Measurements from ENCODE around the gene NFIC.
A peak's percentile ranks its signal among the peaks of the same experiment; 100 is the strongest.

Gene NFIC

DNA sequence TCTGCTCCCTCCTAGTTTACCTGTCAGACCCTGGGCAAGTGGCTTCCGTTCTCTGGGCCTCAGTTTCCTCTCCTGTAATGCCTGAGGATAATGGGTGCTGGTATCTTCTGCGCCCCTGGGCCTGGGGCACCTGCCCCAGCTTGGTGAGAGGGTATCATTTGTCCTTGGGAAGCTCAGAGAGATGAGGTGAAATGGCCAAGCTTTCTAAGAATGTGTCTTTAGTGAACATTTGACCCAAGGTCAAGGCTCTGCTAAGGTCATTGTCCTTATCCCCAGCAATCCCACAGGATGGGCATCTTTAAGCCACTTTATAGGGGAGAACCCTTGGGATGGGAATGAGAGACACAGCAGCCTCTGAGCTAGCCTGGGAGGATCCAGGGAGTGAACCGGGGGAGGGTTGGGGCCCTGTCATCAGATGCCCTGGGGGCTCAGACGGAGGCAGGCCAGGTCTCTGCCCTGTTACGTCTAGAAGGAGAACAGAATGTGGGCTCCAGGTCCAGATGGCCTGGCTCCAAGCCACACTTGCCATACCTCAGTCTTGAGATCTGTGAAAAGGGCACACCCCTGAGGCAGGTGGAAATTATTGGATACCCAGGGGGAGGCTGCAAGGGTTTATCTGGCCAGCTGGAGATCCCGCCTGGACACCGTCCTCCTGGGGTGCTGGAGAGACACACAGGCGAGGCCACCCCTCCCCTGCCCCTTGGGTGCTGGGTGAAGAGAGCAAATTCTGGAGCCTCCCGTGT lies 1.1 kb upstream of the NFIC start:
- Histone ChIP-seq H3K9me3 (replicated peaks in 1 of 11) (no peaks in the 10 kb centered on the region), H4K20me1 (peaks cover 8 to 66% (median 49%) of the 10 kb centered on the region in 11 experiments; a peak in 20 of 22 replicates), H3K4me2 (peak overlapping the region; percentile 81 to 99 (median 92)), H3K27me3 (no peaks in the 10 kb centered on the region), H3K4me1 (peaks cover 54 to 80% (median 76%) of the 10 kb centered on the region in 10 experiments), H3K27ac (peak overlapping the region; percentile 29 to 98 (median 95); a peak in 21 of 22 replicates), H3K9ac (peak overlapping the region; percentile 83 to 98 (median 94)), H3K4me3 (peak overlapping the region; percentile 79 to 94 (median 85)), H3K36me3 (no peaks in the 10 kb centered on the region)
- no peak for TF ChIP-seq Cebpa-rat (IDR thresholded peaks at IDR 0.05)

DNA sequence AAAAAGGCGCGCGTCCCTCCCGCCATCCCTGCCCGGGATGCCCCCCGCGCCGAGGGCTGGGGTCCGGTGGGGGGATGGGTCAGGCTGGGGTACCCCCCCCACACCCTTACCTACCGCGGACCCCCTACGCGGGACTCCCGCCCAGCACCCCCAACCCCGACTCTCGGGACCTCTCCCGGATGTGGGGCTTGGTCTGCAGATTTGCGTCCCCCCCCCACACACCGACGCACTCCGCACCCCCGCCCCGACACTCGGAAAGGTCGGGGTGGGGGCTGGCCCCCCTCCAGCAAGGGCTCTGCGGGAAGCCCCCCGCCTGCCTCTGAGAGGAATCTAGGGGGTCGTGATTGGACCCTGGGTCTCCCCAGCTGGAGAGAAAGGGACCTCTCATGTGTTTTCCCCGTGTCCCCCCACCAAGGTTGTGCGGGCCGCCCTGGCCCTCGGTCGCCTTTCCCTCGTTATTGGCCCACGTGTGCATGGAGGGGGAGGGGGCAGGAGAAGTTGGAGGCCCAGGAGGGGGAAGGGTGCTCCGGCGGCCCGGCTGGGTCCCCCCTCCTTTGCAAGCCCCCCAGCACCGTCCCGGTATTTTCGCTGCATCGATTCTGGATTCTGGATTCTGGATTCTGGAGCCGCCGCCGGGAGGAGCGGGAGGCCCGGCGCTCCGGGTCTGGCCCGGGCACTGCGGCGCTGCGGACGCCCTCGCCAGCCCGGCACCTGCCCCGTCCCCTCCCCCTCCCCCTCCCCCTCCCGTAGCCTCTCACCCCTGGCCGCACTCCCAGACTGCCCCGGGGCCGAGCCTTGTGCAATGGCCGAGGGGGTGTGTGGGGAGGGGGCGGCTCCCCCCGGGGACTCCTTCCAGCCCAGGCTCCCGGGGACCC lies 607 bp downstream of the NFIC start:
- no peaks in the 10 kb centered on the region for H3K9me3 ChIP-seq (replicated peaks in 1 of 11)
- H3K27me3 ChIP-seq = no peaks in the 10 kb centered on the region
- H3K4me2 ChIP-seq = peak overlapping the region; percentile 93 to 100 (median 98)
- H3K4me3 ChIP-seq = peak overlapping the region; percentile 79 to 94 (median 85)
- peak overlapping the region; percentile 75 to 98 (median 95) for H3K27ac ChIP-seq
- H3K36me3 ChIP-seq = peaks cover 0 to 7% (median 0%) of the 10 kb centered on the region in 11 experiments; a peak in 3 of 22 replicates
- peak overlapping the region; percentile 86 to 98 (median 94) for H3K9ac ChIP-seq
- TF ChIP-seq Cebpa-rat (IDR thresholded peaks at IDR 0.05) = no peak
- H4K20me1 ChIP-seq = peaks cover 19 to 76% (median 58%) of the 10 kb centered on the region in 11 experiments
- peaks cover 63 to 83% (median 80%) of the 10 kb centered on the region in 10 experiments for H3K4me1 ChIP-seq

DNA sequence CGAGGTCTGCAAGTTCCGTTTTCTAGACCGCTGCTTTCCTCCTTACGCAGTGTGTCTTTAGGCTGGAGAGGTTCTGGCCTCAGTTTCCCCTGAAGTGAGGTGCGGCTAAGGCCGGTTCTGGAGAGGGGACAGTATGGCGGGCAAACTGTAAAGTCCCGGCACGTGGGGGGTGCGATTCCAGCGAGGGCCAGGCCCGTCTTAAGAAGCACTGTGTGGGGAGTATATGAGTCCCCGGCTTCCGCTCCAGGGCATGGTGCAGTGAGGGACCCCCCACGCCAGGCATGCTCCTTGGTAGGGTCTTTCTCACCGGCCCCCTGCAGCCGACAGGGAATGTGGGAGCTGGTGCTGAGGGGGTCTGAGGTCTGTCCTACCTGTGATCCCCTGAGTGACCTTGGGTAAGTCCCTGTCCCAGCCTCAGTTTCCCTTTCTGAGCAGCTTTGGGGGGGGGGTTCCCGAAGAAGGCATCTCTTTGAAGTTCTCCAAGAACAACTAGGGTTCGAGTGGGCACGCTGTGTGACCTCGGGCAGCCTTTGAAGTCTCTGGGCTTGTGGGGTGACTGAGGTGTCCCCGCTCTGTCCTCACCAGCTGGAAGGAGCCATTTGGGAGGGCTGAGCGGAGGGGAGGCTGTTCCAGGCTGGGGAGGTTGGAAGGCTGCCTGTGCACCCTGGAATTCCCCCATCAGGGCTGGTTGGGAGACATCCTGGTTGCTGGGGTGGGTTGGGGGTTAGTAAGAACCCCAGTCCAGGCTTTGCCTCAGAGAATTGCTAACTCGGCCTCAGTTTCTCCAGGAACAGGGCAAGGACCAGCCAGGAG lies 1.5 kb downstream of the NFIC start:
- peak overlapping the region; percentile 86 to 98 (median 94) for H3K9ac ChIP-seq

DNA sequence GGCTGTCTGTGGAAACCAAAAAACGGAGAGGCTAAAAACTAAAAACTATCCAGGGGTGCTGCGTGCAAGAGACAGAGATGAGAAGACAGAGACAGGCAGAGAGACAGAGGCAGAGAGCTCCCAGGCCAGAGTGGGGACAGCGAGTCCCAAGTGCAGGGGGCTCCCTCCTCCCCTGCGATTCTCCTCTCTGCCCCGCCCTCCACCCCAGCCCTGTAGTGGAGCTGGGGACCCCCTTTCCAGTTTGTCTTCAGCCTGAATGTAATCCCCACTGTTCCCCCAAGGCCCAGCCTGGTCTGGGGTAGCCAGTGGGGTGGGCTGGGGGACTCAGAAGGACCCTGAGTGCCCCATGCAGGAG lies 2.0 kb downstream of the NFIC start:
- peaks cover 33 to 78% (median 58%) of the 10 kb centered on the region in 11 experiments for H4K20me1 ChIP-seq
- no peaks in the 10 kb centered on the region for H3K9me3 ChIP-seq (replicated peaks in 1 of 11)
- H3K27me3 ChIP-seq = no peaks in the 10 kb centered on the region
- no peak for TF ChIP-seq Cebpa-rat (IDR thresholded peaks at IDR 0.05)
- peaks cover 0 to 16% (median 3%) of the 10 kb centered on the region in 11 experiments; a peak in 5 of 22 replicates for H3K36me3 ChIP-seq
- peak overlapping the region; percentile 93 to 100 (median 98) for H3K4me2 ChIP-seq
- H3K27ac ChIP-seq = peak overlapping the region; percentile 14 to 98 (median 95); a peak in 20 of 22 replicates
- H3K4me1 ChIP-seq = peaks cover 63 to 83% (median 81%) of the 10 kb centered on the region in 10 experiments
- peak overlapping the region; percentile 79 to 94 (median 85); a peak in 19 of 20 replicates for H3K4me3 ChIP-seq
- H3K9ac ChIP-seq = peak overlapping the region; percentile 86 to 98 (median 94)

More for the DNA sequence above, 1.5 kb downstream of the NFIC start:
- Histone ChIP-seq H3K4me1 (peaks cover 63 to 83% (median 80%) of the 10 kb centered on the region in 10 experiments), H3K27me3 (no peaks in the 10 kb centered on the region), H4K20me1 (peaks cover 27 to 76% (median 58%) of the 10 kb centered on the region in 11 experiments), H3K27ac (peak overlapping the region; percentile 14 to 98 (median 95); a peak in 21 of 22 replicates), H3K36me3 (peaks cover 0 to 10% (median 0%) of the 10 kb centered on the region in 11 experiments; a peak in 5 of 22 replicates), H3K4me3 (peak overlapping the region; percentile 79 to 94 (median 85)), H3K9me3 (replicated peaks in 1 of 11) (no peaks in the 10 kb centered on the region), H3K4me2 (peak overlapping the region; percentile 93 to 100 (median 98))
- TF ChIP-seq Cebpa-rat (IDR thresholded peaks at IDR 0.05) = no peak

DNA sequence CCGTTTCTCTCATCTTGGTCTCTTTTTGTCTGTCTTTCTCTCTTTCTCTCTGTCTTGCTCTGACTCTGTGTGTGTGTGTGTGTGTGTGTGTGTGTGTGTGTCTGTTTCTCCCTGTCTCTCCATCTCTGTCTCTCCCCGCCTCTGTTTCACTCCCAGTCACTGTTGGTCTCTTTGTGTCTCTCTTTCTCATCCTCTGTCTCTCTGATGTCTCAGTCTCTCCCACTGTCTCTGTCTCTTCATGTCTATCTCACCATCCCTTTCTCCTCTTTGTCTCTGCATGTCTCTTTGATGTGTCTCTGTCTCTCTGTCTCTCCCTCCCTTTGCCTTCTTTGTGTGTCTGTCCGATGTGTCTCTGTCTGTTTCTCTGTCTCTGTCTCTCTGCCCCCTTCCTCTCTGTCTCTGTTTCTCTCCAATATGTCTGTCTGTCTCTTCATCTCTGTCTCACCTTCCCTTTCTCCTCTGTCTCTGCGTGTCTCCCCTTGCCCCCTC lies 2.5 kb downstream of the NFIC start:
- peaks cover 0 to 20% (median 4%) of the 10 kb centered on the region in 11 experiments; a peak in 18 of 22 replicates for H3K36me3 ChIP-seq
- H3K27ac ChIP-seq = peak overlapping the region; percentile 56 to 98 (median 95)
- H3K9me3 ChIP-seq (replicated peaks in 1 of 11) = no peaks in the 10 kb centered on the region
- no peak for TF ChIP-seq Cebpa-rat (IDR thresholded peaks at IDR 0.05)
- peak overlapping the region; percentile 79 to 94 (median 85) for H3K4me3 ChIP-seq
- H3K4me2 ChIP-seq = peak overlapping the region; percentile 93 to 100 (median 98)
- H3K27me3 ChIP-seq = no peaks in the 10 kb centered on the region
- peak overlapping the region; percentile 86 to 98 (median 94) for H3K9ac ChIP-seq
- H4K20me1 ChIP-seq = peaks cover 38 to 78% (median 61%) of the 10 kb centered on the region in 11 experiments
- H3K4me1 ChIP-seq = peaks cover 62 to 83% (median 80%) of the 10 kb centered on the region in 10 experiments

DNA sequence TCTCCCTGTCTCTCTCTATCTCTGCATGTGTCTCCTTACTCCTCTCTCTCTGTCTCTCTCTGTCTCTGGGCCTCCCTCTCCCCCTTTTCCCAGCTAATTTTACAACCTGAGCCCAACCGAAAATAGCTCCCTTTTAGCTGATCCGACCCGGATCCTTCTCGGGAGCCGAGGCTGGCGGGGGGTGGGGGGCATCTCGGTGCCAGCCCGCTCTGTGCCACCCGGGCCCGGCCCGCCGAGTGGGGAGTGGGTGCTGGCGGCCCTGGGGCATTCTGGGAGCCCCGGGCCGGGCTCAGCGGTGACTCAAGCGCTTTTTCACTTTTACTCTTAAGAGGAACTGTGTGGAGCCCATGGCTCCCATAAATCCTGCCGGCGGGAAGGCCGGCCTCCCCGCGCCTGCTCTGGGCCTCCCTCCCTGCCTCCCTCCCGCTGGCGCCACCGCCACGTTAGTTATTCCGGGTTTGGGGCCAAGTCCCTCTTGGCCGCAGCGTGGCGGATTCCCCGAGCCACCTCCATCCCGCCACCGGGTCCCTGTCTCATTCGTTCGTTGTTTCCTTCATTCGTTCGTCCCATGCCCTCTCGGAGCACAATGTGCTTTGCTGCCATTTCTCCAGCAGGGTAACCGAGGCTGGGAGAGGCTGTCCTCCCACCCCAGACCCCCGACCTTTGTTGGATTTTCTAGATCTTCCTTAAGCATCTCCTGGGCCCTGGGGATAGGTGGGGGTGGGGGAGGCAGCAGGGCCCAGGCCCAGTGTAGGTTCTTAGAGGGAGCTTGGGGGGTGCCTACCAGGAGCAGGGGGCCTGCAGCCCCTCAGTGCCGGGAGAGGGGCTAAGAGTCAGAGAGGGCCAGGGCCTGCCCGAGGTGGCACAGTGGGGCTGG lies 3.2 kb downstream of the NFIC start:
- no peak for TF ChIP-seq Cebpa-rat (IDR thresholded peaks at IDR 0.05)
- peak overlapping the region; percentile 86 to 98 (median 94) for H3K9ac ChIP-seq
- peaks cover 62 to 83% (median 80%) of the 10 kb centered on the region in 10 experiments for H3K4me1 ChIP-seq
- no peaks in the 10 kb centered on the region for H3K27me3 ChIP-seq
- H4K20me1 ChIP-seq = peaks cover 40 to 78% (median 64%) of the 10 kb centered on the region in 11 experiments
- H3K36me3 ChIP-seq = peaks cover 0 to 26% (median 11%) of the 10 kb centered on the region in 11 experiments; a peak in 19 of 22 replicates
- H3K27ac ChIP-seq = peak overlapping the region; percentile 56 to 98 (median 95)
- peak overlapping the region; percentile 93 to 100 (median 98) for H3K4me2 ChIP-seq
- H3K9me3 ChIP-seq (replicated peaks in 1 of 11) = no peaks in the 10 kb centered on the region
- H3K4me3 ChIP-seq = peak overlapping the region; percentile 79 to 94 (median 85)

DNA sequence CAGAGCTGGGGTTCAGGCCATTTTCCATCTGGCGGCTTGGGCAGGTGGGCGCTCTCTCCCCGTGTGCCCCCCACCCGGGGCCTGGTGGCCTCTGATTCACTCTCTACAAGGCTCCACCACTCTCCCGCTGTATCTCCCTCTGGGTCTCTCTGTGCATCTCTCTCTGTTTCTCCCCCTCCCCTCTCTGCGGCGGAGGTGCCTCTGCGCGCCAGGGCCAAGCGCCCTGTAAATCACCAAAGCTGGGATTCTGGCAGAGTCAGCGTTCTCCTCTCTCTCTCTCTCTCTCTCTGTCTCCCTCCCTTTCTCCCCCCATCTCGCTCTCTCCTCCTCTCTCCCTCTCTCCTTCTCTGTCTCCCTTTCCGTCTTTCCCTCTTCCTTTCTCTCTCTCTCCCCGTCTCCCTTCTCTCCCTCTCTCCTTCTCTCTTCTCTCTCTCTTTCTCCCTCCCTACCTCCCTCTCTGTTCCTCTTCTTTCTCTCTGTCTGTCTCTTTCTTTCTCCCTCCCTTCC lies 3.9 kb downstream of the NFIC start:
- Histone ChIP-seq H4K20me1 (peaks cover 47 to 78% (median 71%) of the 10 kb centered on the region in 11 experiments), H3K27me3 (no peaks in the 10 kb centered on the region), H3K36me3 (peaks cover 3 to 32% (median 16%) of the 10 kb centered on the region in 11 experiments; a peak in 19 of 22 replicates), H3K4me1 (peaks cover 62 to 83% (median 79%) of the 10 kb centered on the region in 10 experiments), H3K4me2 (peak overlapping the region; percentile 93 to 100 (median 98)), H3K9me3 (replicated peaks in 1 of 11) (no peaks in the 10 kb centered on the region), H3K27ac (peak overlapping the region; percentile 56 to 98 (median 95); a peak in 21 of 22 replicates), H3K4me3 (peak overlapping the region in 9 of 10 experiments; percentile 79 to 94 (median 86); a peak in 18 of 20 replicates), H3K9ac (peak overlapping the region; percentile 86 to 98 (median 94))
- TF ChIP-seq Cebpa-rat (IDR thresholded peaks at IDR 0.05) = no peak

Data from BLaER1 treated with 17β-estradiol and CSF1 and Interleukin-3, amounts not matched to agents 10 nM and 100 nM (cell line).